ENCODE data around the gene CHD6. TPM values are rescaled to one million over a fixed set of nuclear protein-coding genes. Genes with fewer than 3 reads are reported as not detected.

CHD6 gene
- total RNA-seq, 2 donors from 2014 or later = 40.9 to 72.0 TPM

GRCh38 chr20:41623625-41624375 lies 5.6 kb upstream of the CHD6 start:
- Histone ChIP-seq H3K4me1 (replicated peaks) (no peaks in the 10 kb centered on the region), H3K36me3 (no peaks in the 10 kb centered on the region), H3K27me3 (replicated peaks; ENCODE audit: insufficient read depth) (no peaks in the 10 kb centered on the region), H3K4me3 (no peak overlapping the region), H3K27ac (no peak overlapping the region), H3K9me3 (no peaks in the 10 kb centered on the region)
- WGBS = 49% methylated on average over 2 of the region's 2 CpGs
- TF ChIP-seq POLR2AphosphoS5 (IDR thresholded peaks at IDR 0.05) (no peak), CTCF (IDR thresholded peaks at IDR 0.05) (no peak), POLR2A (IDR thresholded peaks at IDR 0.05) (no peak)
- no peak for DNase-seq (ENCODE audit: low spot score)
- intact Hi-C loops (cut with DNase I) = no loop called here

- no peak for DNase-seq (ENCODE audit: low spot score)
- H3K36me3 ChIP-seq = no peaks in the 10 kb centered on the region
- H3K9me3 ChIP-seq = no peaks in the 10 kb centered on the region
- intact Hi-C loops (cut with DNase I) = no loop called here
- H3K4me3 ChIP-seq = no peak overlapping the region
- no peaks in the 10 kb centered on the region for H3K4me1 ChIP-seq (replicated peaks)
- no peak overlapping the region for H3K27ac ChIP-seq
- H3K27me3 ChIP-seq (replicated peaks; ENCODE audit: insufficient read depth) = no peaks in the 10 kb centered on the region
- TF ChIP-seq POLR2A (IDR thresholded peaks at IDR 0.05) = no peak
- no peak for TF ChIP-seq CTCF (IDR thresholded peaks at IDR 0.05)
- no peak for TF ChIP-seq POLR2AphosphoS5 (IDR thresholded peaks at IDR 0.05)
Observed at GRCh38 chr20:41622584-41622983, 4.4 kb upstream of the CHD6 start.

- H3K4me3 ChIP-seq = no peak overlapping the region
- H3K9me3 ChIP-seq = no peaks in the 10 kb centered on the region
- 40% methylated on average over 2 of the region's 2 CpGs for WGBS
- no peaks in the 10 kb centered on the region for H3K4me1 ChIP-seq (replicated peaks)
- DNase-seq (ENCODE audit: low spot score) = no peak
- H3K27me3 ChIP-seq (replicated peaks; ENCODE audit: insufficient read depth) = no peaks in the 10 kb centered on the region
- intact Hi-C loops (cut with DNase I) = no loop called here
- H3K27ac ChIP-seq = no peak overlapping the region
- H3K36me3 ChIP-seq = no peaks in the 10 kb centered on the region
- TF ChIP-seq CTCF (IDR thresholded peaks at IDR 0.05) (no peak), POLR2A (IDR thresholded peaks at IDR 0.05) (no peak), POLR2AphosphoS5 (IDR thresholded peaks at IDR 0.05) (no peak)
Observed at GRCh38 chr20:41621971-41622370, 3.8 kb upstream of the CHD6 start.

GRCh38 chr20:41621421-41621820 lies 3.2 kb upstream of the CHD6 start:
- Histone ChIP-seq H3K4me3 (no peak overlapping the region), H3K4me1 (replicated peaks) (peaks cover under 1% of the 10 kb centered on the region), H3K27me3 (replicated peaks; ENCODE audit: insufficient read depth) (no peaks in the 10 kb centered on the region), H3K36me3 (no peaks in the 10 kb centered on the region), H3K27ac (no peak overlapping the region), H3K9me3 (no peaks in the 10 kb centered on the region)
- intact Hi-C loops (cut with DNase I) = no loop called here
- TF ChIP-seq CTCF (IDR thresholded peaks at IDR 0.05) (no peak), POLR2A (IDR thresholded peaks at IDR 0.05) (no peak), POLR2AphosphoS5 (IDR thresholded peaks at IDR 0.05) (no peak)
- no peak for DNase-seq (ENCODE audit: low spot score)
- WGBS = 89% methylated on average over 1 of the region's 1 CpG

Measured in prostate gland (tissue), 2 donors.